GM12878 (cell line): ENCODE results near the gene IPO11. TPM values are rescaled to one million over a fixed set of nuclear protein-coding genes. Genes with fewer than 3 reads are reported as not detected.
"Not testable (repeated sequence)": the region's sequence is repeated elsewhere in the genome, so short reads cannot be mapped to it uniquely, and the experiment has no call there.

Source experiments
- ATAC-seq: fragments of 200-7000 bp; cut with Tn5 transposase; 3 replicates; pipeline ENCODE4 v1.9.1; 2020; ENCODE audit warnings: mild to moderate bottlenecking, moderate library complexity
- BruUV-seq: library from RNA; stranded (reverse); fragments of 400-500 nt; replicated peaks from 2 replicates; lab custom pipeline; 2021; lab: Mats Ljungman, UMichigan
- CTCF ChIA-PET: fragments of 300-600 bp; sonication (Branson Sonifier 250); formaldehyde crosslinking; extraction: SDS; loops from one replicate; lab custom pipeline; 2021; ENCODE audit warnings: inconsistent platforms; lab: Yijun Ruan, JAX
- POLR2A ChIA-PET: fragments of 350-600 bp; formaldehyde crosslinking; extraction: SDS; loops from one replicate; lab custom pipeline; 2021; ENCODE audit warnings: inconsistent platforms; lab: Charles Lee
- RAD21 ChIA-PET: fragments of 300-600 bp; sonication (Branson Sonifier 250); formaldehyde crosslinking; loops from one replicate; lab custom pipeline; 2023; ENCODE audit warnings: antibody characterized with exemption; ENCODE audit not compliant: unreplicated experiment; lab: Charles Lee
- SMC1A ChIA-PET: fragments of 300-600 bp; sonication (Branson Sonifier 250); formaldehyde crosslinking; loops from one replicate; lab custom pipeline; 2023; ENCODE audit not compliant: unreplicated experiment, uncharacterized antibody; lab: Charles Lee
- DNase-seq: peaks from one replicate; pipeline ENCODE4 v3.0.0-alpha.2; 2011; ENCODE audit warnings: low read depth, low spot score
- FAIRE-seq: peaks from 3 replicates; lab custom pipeline; 2011; peaks lifted over from hg19 to GRCh38; lab: Jason Lieb, UNC
- H2AFZ ChIP-seq: 2 replicates; pipeline ENCODE4 v1.6.0; 2011; ENCODE audit warnings: low read depth, low read length, control low read depth; ENCODE audit not compliant: control insufficient read depth
- H3K27ac ChIP-seq: 2 replicates; pipeline ENCODE4 v1.5.1; 2011; ENCODE audit warnings: control low read depth; ENCODE audit not compliant: control insufficient read depth, insufficient read depth
- H3K27me3 ChIP-seq, 2 experiments: replicated peaks in 1 of 2; 2 replicates each; pipeline versions ENCODE4 v1.6.0 to v1.6.1; 2011; ENCODE audit warnings: low read length in 1 of 2; ENCODE audit not compliant: control insufficient read depth in 2 of 2, insufficient read depth in 2 of 2
- H3K36me3 ChIP-seq, 2 experiments: 2 replicates each; pipeline ENCODE4 v1.5.1; 2011; ENCODE audit warnings: low read length in 1 of 2; ENCODE audit not compliant: control insufficient read depth in 2 of 2, insufficient read depth in 2 of 2
- H3K4me1 ChIP-seq: 2 replicates; pipeline ENCODE4 v1.6.1; 2011; ENCODE audit warnings: mild to moderate bottlenecking, low read length, moderate library complexity, mixed read lengths; ENCODE audit not compliant: control insufficient read depth, insufficient read depth
- H3K4me2 ChIP-seq: 2 replicates; pipeline ENCODE4 v1.6.0; 2011; ENCODE audit warnings: control low read depth; ENCODE audit not compliant: control insufficient read depth, insufficient read depth
- H3K4me3 ChIP-seq: fragments of 200-600 bp; sonication (generic); 2 replicates; pipeline ENCODE4 v1.5.1; 2016
- H3K79me2 ChIP-seq: 2 replicates; pipeline ENCODE4 v1.6.0; 2011; ENCODE audit warnings: low read length; ENCODE audit not compliant: control insufficient read depth, insufficient read depth
- H3K9ac ChIP-seq: 2 replicates; pipeline ENCODE4 v1.8.0; 2011; ENCODE audit warnings: low read length, control low read depth, mixed read lengths; ENCODE audit not compliant: control insufficient read depth, insufficient read depth
- H3K9me3 ChIP-seq: replicated peaks from 3 replicates; pipeline ENCODE4 v1.5.1; 2011; ENCODE audit warnings: mild to moderate bottlenecking, low read length; ENCODE audit not compliant: control insufficient read depth, insufficient read depth
- H4K20me1 ChIP-seq: 2 replicates; pipeline ENCODE4 v1.6.0; 2011; ENCODE audit not compliant: control insufficient read depth, insufficient read depth
- ZNF274 ChIP-seq: IDR thresholded peaks from one replicate; pipeline ENCODE4 v1.8.0; 2011; ENCODE audit not compliant: insufficient read length, insufficient read depth
- WGBS: methylation state at CpG from one replicate; pipeline ENCODE4 v1.1.6; 2016; ENCODE audit warnings: low lambda C conversion rate; ENCODE audit not compliant: insufficient replicate concordance, insufficient coverage; ENCODE audit errors: missing lambda C conversion rate; 5-methylcytosine and 5-hydroxymethylcytosine counted together
- in situ Hi-C: fragments of 300-500 bp; cut with MboI; formaldehyde crosslinking; loops from 9 replicates; pipeline ENCODE4 v1.14.3; 2018; ENCODE audit warnings: mixed read lengths
- intact Hi-C: fragments of 100-400 bp; cut with micrococcal nuclease; formaldehyde crosslinking; loops from one replicate; pipeline ENCODE4 v1.14.2; 2022; ENCODE audit not compliant: unreplicated experiment
- polyA plus RNA-seq, 11 experiments: library from polyadenylated mRNA; depleted of rRNA in 4 of 11; unstranded in 6 of 11; stranded (reverse) in 5 of 11; fragments of >200 nt; fragmentation: Nextera tagmentation in 4 of 11; fragmentation: Illumina TruSeq in 1 of 11; extraction: Ambion mirVana in 4 of 11; extraction: Trizol in 1 of 11; gene quantifications; 1 replicate in 1 of 11; 2 replicates in 10 of 11; pipeline versions ENCODE4 v1.2.1 to v1.2.3, GENCODE V29; 2011 to 2016; ENCODE audit warnings: inconsistent platforms in 2 of 11, missing spikeins in 2 of 11, low read depth in 1 of 11
- total RNA-seq, 4 experiments: library from RNA; depleted of rRNA in 3 of 4; stranded (reverse); fragments of >200 nt in 3 of 4; fragmentation: Illumina TruSeq in 1 of 4; extraction: Trizol in 1 of 4; gene quantifications; 2 replicates each; pipeline versions ENCODE4 v1.2.1 to v1.2.3, GENCODE V29; 2013 to 2021

The IPO11 gene
- total and polyA plus RNA-seq, 10 of the 15 experiments (the other 5 are each of a cell fraction or from before 2014, with no cell fraction given), result 14.1 to 49.3 (median 29.8) TPM

- BruUV-seq, H2AFZ ChIP-seq, CTCF ChIA-PET, H3K36me3 ChIP-seq, H3K4me2 ChIP-seq, RAD21 ChIA-PET, H4K20me1 ChIP-seq, POLR2A ChIA-PET, H3K27ac ChIP-seq, H3K9me3 ChIP-seq, H3K4me3 ChIP-seq, H3K27me3 ChIP-seq, SMC1A ChIA-PET, in situ Hi-C loops, FAIRE-seq, DNase-seq, H3K79me2 ChIP-seq, ATAC-seq, H3K4me1 ChIP-seq, intact Hi-C loops, H3K9ac ChIP-seq: not testable (repeated sequence)
These were observed 245.2 kb downstream of the IPO11 start for GRCh38 chr5:62657772-62658171.

- no peak overlapping the region for H3K4me2 ChIP-seq
- H3K36me3 ChIP-seq, result no peaks in the 10 kb centered on the region
- TF ChIP-seq ZNF274, result no peak
- WGBS, result 52% methylated on average over 8 of the region's 8 CpGs
- no peak overlapping the region for H3K27ac ChIP-seq
- ATAC-seq, result no peak
- H3K9ac ChIP-seq, result no peak overlapping the region
- no peak for DNase-seq
- no peaks in the 10 kb centered on the region for H3K4me1 ChIP-seq
- intact Hi-C loops, result no loop called here
- H3K9me3 ChIP-seq, result no peaks in the 10 kb centered on the region
- no TSS peak for BruUV-seq
- no peaks in the 10 kb centered on the region for H3K27me3 ChIP-seq
- no peak overlapping the region for H3K4me3 ChIP-seq
- RAD21 ChIA-PET, result no interaction called here
- POLR2A ChIA-PET, result no interaction called here
- CTCF ChIA-PET, result no interaction called here
- no peaks in the 10 kb centered on the region for H3K79me2 ChIP-seq
- FAIRE-seq, result no peak
- in situ Hi-C loops, result no loop called here
- no peaks in the 10 kb centered on the region for H4K20me1 ChIP-seq
- SMC1A ChIA-PET, result interaction anchor here (1.1 to 1.4 kb wide), 3 partner anchors 23 to 118 kb away, joined by 3 to 4 read pairs (median 4); no protein-coding TSS in a partner anchor
- H2AFZ ChIP-seq, result no peak overlapping the region
These were observed 248.6 kb downstream of the IPO11 start for GRCh38 chr5:62661126-62661525.
